Inferior parietal cortex (tissue), 1 donor: ENCODE results near the gene TBRG4.

Experiments
- DNase-seq: peaks from one replicate; pipeline ENCODE4 v3.0.0-alpha.2; 2016; ENCODE audit errors: extremely low spot score

TBRG4 gene

GRCh38 chr7:45055016-45055415, 56.5 kb downstream of the TBRG4 start:
- no peak for DNase-seq

- DNase-seq = no peak
These were observed 57.1 kb downstream of the TBRG4 start for GRCh38 chr7:45054442-45054841.

- no peak for DNase-seq
These were observed 57.6 kb downstream of the TBRG4 start for GRCh38 chr7:45053941-45054340.

DNA sequence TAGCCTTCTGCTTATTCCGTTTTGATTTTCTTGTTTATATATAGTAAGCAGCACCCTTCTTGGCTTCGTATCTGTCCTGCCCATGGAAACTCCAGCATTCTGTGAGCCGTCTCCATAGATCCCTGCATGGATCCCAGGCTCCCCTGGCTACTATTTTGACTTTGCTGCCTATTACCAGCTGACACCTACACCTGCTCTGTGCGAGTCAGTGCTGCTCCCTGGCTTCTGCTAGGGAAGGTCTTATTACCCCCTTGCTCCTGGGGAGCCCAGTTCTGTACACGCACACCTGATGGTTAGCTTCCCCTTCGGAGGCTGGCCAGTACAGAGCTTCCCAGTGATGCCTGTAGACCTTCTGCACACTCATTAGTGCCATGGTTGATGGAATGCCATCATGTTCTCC, 58.1 kb downstream of the TBRG4 start:
- DNase-seq = no peak

DNA sequence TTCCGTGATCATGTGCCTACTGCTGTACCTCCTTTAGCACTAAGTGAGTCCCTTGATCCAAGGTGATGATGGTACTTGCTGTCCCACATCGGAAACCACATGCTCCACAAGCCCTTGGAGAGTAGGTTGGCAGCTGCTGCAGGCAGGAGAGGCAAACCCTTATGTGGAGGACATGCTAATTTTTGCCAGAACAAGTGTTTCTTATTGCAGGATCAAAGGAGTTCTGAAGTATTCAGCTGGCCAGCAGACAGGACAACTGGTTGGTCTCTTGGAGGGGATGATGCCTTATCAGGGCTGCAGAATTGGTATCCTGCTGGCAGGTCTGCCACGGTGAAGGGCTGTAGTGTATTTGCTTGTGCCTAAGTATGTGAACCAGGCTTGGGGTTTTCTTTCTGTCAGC, 59.5 kb downstream of the TBRG4 start:
- DNase-seq = no peak

DNA sequence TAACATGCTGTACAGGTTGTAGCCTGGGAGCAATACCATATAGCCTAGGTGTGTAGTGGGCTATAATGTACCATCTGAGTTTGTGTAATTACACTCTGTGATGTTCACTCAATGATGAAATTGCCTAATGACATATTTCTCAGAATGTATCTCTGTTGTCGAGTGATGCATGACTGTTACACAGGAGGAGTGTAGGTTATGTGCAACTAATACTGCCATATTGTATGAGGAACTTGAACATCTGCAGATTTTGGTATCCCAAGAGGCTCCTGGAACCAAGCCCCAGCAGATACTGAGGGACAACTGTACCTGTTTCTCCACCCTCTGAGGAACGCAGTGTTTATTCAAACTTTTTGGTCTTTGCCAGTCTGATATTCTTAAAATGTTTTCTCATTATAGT, 61.3 kb downstream of the TBRG4 start:
- DNase-seq = no peak
